Measurements from ENCODE around the gene TUBGCP2.

The TUBGCP2 gene

DNA sequence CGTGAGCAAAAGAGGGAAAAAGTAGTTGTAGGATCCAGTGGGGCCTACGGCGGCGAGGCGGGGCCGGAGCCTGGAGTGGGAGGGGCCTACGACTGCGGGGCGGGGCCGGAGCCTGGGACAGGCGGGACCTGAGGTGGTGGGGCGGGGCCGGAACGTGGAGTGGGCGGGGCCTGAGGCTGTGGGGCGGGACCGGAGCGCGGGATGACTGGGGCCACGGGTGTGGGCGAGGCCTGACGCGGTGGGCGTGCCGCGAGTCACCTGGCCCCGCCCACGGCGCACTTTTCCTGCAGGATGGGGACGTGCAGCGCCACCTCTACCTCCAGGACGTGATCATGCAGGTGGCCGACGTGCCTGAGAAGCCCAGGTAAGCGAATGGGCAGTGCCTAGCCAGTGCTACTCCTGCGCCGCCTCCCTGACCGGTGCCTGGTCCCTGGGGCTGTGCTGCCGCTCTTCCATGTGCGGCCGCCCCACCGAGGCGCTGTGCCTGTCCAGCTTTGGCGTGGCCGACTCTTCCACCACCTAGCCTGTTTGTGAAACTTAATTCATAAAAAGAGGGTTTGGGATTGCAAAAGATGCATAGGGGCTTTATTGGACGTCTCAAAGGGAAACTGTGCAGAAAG, 538 bp upstream of the TUBGCP2 start:
- peak; percentile 99 for DNase-seq (ENCODE audit: extremely low spot score)
- CTCF ChIA-PET: no interaction called here
- no peak for TF ChIP-seq SP1 (IDR thresholded peaks at IDR 0.05)
- TF ChIP-seq HDGF (IDR thresholded peaks at IDR 0.05; ENCODE audit: borderline replicate concordance): peak; percentile 77; the same call in 1 of the 2 replicates
- POLR2A ChIA-PET: no interaction called here

DNA sequence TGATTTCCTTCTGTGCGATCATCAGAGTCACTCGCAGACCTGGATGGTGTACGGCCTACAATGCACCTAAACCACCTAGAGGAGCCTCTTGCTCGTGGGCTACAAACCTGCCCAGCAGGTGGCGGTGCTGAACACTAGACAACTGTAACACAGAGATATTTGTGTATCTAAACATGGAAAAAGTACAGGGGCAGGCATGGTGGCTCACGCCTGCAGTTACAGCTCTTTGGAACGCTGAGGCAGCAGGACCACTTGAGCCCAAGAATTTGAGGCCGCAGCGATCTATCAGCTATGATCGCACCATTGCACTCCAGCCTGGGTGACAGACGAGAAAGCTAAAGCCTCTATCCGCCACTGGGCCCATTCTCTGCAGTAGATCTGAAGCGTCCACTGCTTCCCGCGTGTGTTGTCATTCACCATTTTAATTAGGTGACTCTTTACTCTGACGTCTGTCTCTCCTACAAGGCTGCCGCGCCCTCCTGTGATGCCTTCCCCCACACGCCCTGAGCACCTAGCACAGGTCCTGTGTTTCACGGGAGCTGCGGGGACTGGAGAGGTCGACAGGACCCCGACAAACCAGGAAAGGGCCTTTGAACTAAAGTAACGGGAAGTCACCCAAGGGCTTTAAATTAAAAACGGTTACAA, 774 bp downstream of the TUBGCP2 start:
- no peak for TF ChIP-seq LEF1 (IDR thresholded peaks at IDR 0.05; ENCODE audit: borderline replicate concordance)
- no peak for TF ChIP-seq ELF4 (IDR thresholded peaks at IDR 0.05)
- no peak for TF ChIP-seq FOXA1 (IDR thresholded peaks at IDR 0.05)
- no peak for TF ChIP-seq ZNF384 (IDR thresholded peaks at IDR 0.05)
- no peak for TF ChIP-seq CTBP1 (IDR thresholded peaks at IDR 0.05; ENCODE audit: borderline replicate concordance)
- TF ChIP-seq L3MBTL2 (conservative IDR thresholded peaks at IDR 0.05): no peak
- no peak for TF ChIP-seq TARDBP (IDR thresholded peaks at IDR 0.05)
- no peak for TF ChIP-seq HDGF (IDR thresholded peaks at IDR 0.05; ENCODE audit: borderline replicate concordance)
- POLR2A ChIA-PET: interaction anchor here (0.7 to 1.7 kb wide), 3 partner anchors 16 to 22 kb away, joined by 3 to 5 read pairs (median 3); no protein-coding TSS in a partner anchor
- CTCF ChIA-PET: interaction anchor here (0.7 to 1.3 kb wide), 4 partner anchors 11 to 163 kb away, joined by 3 to 5 read pairs (median 3); no protein-coding TSS in a partner anchor
- peak; percentile 74 for DNase-seq (ENCODE audit: extremely low spot score)

DNA sequence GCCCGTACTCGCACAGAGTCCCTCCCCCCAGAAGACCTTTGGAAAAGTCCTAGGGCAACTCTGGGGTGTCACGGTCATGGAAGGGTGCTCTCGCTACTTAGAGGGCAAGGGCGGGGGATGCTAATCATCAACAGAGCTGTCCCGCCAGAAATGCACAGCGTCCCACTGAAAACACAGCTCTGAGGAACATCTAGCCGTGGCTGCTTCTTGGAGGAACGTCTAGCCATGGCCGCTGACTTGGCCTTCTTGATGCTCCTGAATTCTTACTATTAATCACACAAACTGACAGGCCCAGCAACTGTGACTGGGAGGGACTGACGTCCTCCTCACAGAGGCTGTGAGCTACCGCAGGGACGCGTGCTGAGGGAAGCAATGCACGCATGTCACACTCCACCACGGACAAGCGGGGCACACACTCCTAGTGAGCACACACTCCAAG, 1.7 kb downstream of the TUBGCP2 start:
- CTCF ChIA-PET: interaction anchor here (0.7 to 1.3 kb wide), 3 partner anchors 12 to 40 kb away, joined by 3 to 5 read pairs (median 3); no protein-coding TSS in a partner anchor
- DNase-seq (ENCODE audit: extremely low spot score): no peak
- POLR2A ChIA-PET: interaction anchor here (0.7 to 1.7 kb wide), 2 partner anchors 17 to 18 kb away, joined by 3 to 5 read pairs; no protein-coding TSS in a partner anchor
- no peak for TF ChIP-seq L3MBTL2 (conservative IDR thresholded peaks at IDR 0.05)
- TF ChIP-seq, protein P1, sequence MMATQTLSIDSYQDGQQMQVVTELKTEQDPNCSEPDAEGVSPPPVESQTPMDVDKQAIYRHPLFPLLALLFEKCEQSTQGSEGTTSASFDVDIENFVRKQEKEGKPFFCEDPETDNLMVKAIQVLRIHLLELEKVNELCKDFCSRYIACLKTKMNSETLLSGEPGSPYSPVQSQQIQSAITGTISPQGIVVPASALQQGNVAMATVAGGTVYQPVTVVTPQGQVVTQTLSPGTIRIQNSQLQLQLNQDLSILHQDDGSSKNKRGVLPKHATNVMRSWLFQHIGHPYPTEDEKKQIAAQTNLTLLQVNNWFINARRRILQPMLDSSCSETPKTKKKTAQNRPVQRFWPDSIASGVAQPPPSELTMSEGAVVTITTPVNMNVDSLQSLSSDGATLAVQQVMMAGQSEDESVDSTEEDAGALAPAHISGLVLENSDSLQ (IDR thresholded peaks at IDR 0.05): 0 out of 2 replicates have a peak, but pooled peaks have one; percentile 27
- no peak for TF ChIP-seq HDGF (IDR thresholded peaks at IDR 0.05; ENCODE audit: borderline replicate concordance)
- no peak for TF ChIP-seq NFRKB (IDR thresholded peaks at IDR 0.05)

DNA sequence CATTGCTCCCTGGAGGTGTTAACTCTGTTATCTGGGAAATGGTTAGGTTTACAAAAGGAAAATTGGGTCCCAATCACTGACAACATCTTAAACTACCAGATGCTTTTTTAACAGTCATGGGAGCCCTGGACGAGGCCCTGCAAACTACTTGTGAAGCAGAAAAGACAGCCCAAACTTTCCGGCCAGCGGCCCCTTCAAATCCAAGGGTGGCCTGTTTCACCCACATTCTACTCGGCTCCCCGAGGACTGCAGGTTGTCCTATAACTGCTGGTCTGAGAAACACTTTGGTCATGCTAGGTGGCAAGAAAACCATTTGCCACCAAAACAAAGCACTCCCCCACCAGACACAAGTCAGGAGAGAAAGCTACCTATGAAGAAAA, 2.6 kb downstream of the TUBGCP2 start:
- POLR2A ChIA-PET: no interaction called here

DNA sequence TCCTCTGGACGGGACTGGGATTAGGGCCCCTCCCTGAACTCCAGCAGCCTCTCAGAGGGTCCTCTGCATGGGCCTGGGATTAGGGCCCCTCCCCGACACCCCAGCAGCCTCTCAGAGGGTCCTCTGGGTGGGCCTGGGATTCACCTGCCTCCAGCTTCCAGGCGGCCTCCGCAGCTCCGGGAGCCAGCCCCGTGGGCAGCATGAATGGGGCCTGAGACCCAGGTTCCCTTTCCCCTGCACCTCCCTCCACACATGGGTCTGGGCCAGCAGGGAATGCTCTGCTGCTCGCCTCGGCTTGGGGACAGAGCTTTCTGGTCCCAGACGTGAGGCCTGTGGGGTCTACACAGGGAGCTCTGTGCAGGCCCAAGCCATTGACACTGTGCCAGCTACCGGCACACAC, 5.5 kb downstream of the TUBGCP2 start:
- ChIA-PET POLR2A (no interaction called here), CTCF (no interaction called here)
- no peak for TF ChIP-seq ZNF384 (IDR thresholded peaks at IDR 0.05)
- no peak for TF ChIP-seq HDGF (IDR thresholded peaks at IDR 0.05; ENCODE audit: borderline replicate concordance)
- no peak for TF ChIP-seq FOXA1 (IDR thresholded peaks at IDR 0.05)
- no peak for TF ChIP-seq CTBP1 (IDR thresholded peaks at IDR 0.05; ENCODE audit: borderline replicate concordance)
- TF ChIP-seq, protein P1 (IDR thresholded peaks at IDR 0.05): no peak
- no peak for TF ChIP-seq L3MBTL2 (conservative IDR thresholded peaks at IDR 0.05)
- no peak for TF ChIP-seq SP1 (IDR thresholded peaks at IDR 0.05)
- DNase-seq (ENCODE audit: extremely low spot score): no peak

More for the DNA sequence above, 2.6 kb downstream of the TUBGCP2 start:
- CTCF ChIA-PET: no interaction called here
- TF ChIP-seq ARNT (IDR thresholded peaks at IDR 0.05) (no peak), FOXK2 (IDR thresholded peaks at IDR 0.05) (no peak), CTBP1 (IDR thresholded peaks at IDR 0.05; ENCODE audit: borderline replicate concordance) (no peak), HDGF (IDR thresholded peaks at IDR 0.05; ENCODE audit: borderline replicate concordance) (no peak), SUZ12 (IDR thresholded peaks at IDR 0.05) (no peak), FOXA1 (IDR thresholded peaks at IDR 0.05) (no peak), TARDBP (IDR thresholded peaks at IDR 0.05) (no peak), BHLHE40 (IDR thresholded peaks at IDR 0.05; ENCODE audit: borderline replicate concordance) (no peak), L3MBTL2 (conservative IDR thresholded peaks at IDR 0.05) (no peak), FOXM1 (IDR thresholded peaks at IDR 0.05; ENCODE audit: borderline replicate concordance) (no peak)
- DNase-seq (ENCODE audit: extremely low spot score): no peak

DNA sequence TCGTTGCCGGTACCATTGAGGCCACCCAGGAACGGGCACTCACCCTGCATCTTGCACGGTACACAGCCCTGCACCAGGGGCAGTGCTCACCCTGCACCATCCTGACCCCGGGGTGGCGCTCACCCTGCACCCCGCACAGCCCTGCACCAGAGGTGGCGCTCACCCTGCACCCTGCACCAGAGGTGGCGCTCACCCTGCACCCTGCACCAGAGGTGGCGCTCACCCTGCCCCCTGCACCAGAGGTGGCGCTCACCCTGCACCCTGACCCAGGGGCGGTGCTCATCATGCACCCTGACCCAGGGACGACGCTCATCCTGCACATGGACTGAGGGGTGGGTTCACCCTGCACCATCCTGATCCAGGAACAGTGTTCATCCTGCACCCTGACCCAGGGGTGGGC, 6.4 kb downstream of the TUBGCP2 start:
- TF ChIP-seq TARDBP (IDR thresholded peaks at IDR 0.05): no peak
- TF ChIP-seq SP1 (IDR thresholded peaks at IDR 0.05): no peak
- no peak for TF ChIP-seq ZNF384 (IDR thresholded peaks at IDR 0.05)
- TF ChIP-seq L3MBTL2 (conservative IDR thresholded peaks at IDR 0.05): no peak
- CTCF ChIA-PET: no interaction called here
- DNase-seq (ENCODE audit: extremely low spot score): no peak
- POLR2A ChIA-PET: no interaction called here

DNA sequence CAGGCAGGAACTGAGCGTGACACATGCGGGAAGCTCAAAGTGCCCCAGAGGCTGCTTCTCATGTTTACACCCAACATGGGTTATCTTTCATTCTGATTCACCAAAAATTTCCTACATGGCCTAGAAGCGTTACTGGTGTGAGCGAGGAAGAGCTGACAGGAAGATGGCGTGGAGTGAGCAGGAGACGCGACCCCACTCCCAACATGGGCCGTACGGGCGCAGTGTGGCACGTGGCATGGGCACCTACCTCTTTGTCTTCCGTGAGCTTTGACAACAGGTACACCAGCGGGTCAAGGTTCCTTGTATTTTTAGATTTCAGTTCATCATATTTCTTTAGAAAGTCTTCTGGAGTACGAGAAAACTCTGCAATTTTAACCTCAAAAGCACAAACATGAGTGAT, 8.9 kb downstream of the TUBGCP2 start:
- TF ChIP-seq L3MBTL2 (conservative IDR thresholded peaks at IDR 0.05): no peak
- TF ChIP-seq NFRKB (IDR thresholded peaks at IDR 0.05): no peak
- TF ChIP-seq BHLHE40 (IDR thresholded peaks at IDR 0.05; ENCODE audit: borderline replicate concordance): no peak
- no peak for TF ChIP-seq FOXK2 (IDR thresholded peaks at IDR 0.05)
- no peak for TF ChIP-seq SP1 (IDR thresholded peaks at IDR 0.05)
- no peak for TF ChIP-seq FOXA1 (IDR thresholded peaks at IDR 0.05)
- no peak for TF ChIP-seq SUZ12 (IDR thresholded peaks at IDR 0.05)
- no peak for TF ChIP-seq LEF1 (IDR thresholded peaks at IDR 0.05; ENCODE audit: borderline replicate concordance)
- TF ChIP-seq CTBP1 (IDR thresholded peaks at IDR 0.05; ENCODE audit: borderline replicate concordance): no peak
- TF ChIP-seq ELF4 (IDR thresholded peaks at IDR 0.05): no peak
- TF ChIP-seq ZNF384 (IDR thresholded peaks at IDR 0.05): no peak
- TF ChIP-seq TARDBP (IDR thresholded peaks at IDR 0.05): no peak
- TF ChIP-seq FOXM1 (IDR thresholded peaks at IDR 0.05; ENCODE audit: borderline replicate concordance): no peak
- TF ChIP-seq, protein P1 (IDR thresholded peaks at IDR 0.05): no peak
- no peak for TF ChIP-seq ARNT (IDR thresholded peaks at IDR 0.05)
- TF ChIP-seq HDGF (IDR thresholded peaks at IDR 0.05; ENCODE audit: borderline replicate concordance): no peak
- no peak for DNase-seq (ENCODE audit: extremely low spot score)
- POLR2A ChIA-PET: no interaction called here
- CTCF ChIA-PET: no interaction called here
